GM19043 (cell line): Measurements from ENCODE around the gene TFDP1.

ENCODE experiments used
- ATAC-seq: cut with Tn5 transposase; IDR thresholded peaks from one replicate; pipeline ENCODE4 v1.9.1; 2021; ENCODE audit warnings: low read depth; ENCODE audit not compliant: unreplicated experiment

TFDP1 gene

DNA sequence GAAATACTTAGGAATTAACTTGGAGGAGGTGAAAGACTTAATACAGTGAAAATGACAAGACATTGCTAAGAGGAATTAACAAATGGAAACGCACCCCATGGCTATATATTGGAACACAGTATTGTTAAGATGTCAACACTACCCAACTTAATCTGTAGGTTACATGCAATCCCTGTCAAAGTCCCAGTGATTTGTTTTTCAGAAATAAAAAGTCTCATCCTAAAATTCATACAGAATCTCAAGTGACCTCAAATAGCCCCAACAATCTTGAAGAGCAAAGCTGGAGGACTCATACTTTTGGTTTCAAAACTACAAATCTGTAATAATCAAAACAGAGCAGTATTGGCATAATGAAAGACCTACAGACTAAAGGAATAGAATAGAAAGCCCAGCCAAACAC, 60.2 kb downstream of the TFDP1 start:
- ATAC-seq: no peak

DNA sequence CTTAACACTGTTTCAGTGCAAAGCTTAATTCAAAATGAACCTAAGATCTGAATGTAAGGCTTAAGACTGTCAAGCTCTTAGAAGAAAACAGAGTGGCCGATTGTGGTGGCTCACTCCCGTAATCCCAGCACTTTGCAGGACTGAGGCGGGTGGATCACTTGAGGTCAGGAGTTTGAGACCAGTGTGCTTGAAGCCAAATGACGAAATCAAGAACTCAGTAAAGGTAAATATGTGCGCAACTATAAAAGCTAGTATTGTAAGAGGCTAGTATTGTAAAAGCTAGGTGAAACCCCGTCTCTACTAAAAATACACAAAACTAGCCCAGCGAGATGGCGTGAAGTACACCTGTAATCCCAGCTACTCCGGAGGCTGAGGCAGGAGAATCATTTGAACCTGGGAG, 60.8 kb downstream of the TFDP1 start:
- no peak for ATAC-seq

DNA sequence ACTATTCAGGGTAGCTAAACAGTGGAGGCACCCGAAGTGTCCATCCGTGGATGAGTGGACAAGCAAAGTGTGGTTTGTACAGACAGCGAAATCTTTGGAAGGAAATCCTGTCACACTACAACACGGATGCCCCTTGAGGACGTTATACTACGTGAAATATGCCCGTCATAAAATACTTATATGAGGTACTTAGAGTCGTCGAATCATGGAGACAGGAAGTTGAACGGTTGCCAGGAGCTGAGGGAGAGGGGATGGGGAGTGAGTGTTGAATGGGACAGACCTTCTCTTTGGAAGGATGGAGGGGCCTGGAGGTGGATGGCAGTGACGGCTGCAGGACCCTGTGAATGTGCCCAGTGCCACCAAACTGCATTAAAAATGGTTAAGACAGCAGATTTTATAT, 61.8 kb downstream of the TFDP1 start:
- ATAC-seq: no peak

DNA sequence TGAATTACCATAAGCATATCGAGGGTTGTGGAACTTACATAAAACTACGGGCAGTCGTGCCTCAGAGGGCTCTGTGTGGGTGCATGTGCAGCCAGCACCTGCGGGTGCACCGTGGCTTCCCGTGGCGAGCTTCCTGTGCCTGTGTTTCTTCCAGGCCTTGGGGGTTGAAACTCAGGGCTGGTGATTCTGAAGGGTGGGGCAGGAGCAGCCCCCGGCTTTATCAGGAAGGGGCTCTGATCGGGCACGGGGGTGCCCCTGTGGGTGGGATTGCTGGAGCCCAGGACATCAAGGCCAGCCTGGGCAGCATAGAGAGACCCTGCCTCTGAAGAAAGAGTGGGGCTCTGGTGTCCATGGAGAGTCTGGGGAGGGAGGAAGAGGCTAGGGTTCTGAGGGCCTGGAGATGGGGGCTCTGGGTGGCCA, 62.4 kb downstream of the TFDP1 start:
- no peak for ATAC-seq

DNA sequence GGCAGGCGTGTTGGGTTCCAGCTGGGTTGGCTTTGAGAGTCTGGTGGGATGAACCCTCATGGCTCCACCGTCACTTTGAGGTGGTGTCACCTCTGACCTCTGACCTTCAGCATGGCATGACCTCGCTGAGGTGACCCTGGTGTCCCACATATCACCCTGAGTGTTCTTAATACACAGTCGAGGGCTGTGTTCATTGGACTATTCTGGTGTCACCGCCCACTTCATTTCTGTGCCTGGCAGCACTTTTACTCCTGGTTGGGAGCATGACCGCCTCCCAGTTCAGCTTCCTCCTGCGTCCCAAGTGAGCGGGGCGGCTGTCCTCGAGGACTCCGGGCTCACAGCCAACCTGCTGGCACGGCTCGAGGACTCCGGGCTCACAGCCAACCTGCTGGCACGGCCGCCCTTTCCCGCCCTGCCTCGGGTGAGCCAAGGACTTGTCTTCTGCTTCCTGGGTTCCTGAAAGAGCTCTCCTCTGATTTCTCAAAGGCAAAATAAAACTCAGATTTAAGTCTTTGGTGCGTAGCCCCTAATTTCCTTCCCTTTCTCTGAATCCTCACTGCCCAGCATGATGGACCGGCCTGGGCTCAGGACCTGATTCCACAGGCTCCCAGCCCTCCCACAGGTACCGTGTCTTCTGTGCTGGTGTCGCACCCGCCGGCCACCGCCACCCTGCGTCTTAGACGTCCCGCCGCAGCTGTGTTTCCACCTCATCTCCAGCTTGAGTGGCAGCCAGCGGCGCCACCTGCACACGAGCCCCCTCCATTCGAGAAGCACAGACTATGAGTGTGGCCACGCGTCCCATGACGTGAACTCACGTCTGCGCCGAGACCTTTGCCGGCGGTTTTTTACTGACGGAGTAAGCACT, 63.0 kb downstream of the TFDP1 start:
- no peak for ATAC-seq

DNA sequence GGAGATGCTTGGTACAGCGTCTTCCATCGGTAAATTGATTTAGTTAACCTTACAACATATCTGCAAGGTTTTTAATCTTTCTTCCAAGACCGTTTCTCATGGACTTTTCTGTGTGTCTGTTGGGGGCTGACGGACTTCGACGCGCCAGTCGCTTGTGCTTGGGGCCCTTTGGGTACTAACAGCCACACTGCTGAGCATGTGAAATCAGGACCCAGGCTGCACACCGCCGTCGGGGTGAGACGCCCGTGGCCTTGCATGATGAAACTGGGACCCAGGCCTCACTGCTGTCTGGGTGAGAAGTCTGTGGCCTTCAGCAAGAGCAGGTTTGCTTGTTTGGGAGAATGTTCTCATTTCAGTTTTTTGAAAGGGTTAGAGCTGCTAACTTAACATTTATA, 63.7 kb downstream of the TFDP1 start:
- ATAC-seq: no peak

DNA sequence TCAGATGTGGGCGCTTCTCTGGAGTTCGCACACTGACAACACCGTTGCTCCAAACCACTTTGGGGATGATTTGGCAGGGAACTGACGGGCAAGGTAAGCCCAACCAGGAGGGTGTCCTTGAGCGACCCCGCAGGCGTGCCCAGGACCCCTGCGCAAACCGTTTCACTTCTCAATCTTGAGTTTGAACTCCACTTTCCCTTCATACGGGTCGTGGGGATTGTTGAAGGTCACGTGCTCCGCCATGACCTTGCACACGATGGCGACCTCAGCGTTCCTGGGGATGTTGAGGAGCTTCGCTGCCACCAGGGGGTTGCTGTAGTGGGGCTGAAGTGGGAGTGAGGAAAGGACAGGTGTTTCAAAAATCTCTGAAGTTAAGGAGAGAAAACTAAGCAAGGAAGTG, 64.7 kb downstream of the TFDP1 start:
- ATAC-seq: no peak

DNA sequence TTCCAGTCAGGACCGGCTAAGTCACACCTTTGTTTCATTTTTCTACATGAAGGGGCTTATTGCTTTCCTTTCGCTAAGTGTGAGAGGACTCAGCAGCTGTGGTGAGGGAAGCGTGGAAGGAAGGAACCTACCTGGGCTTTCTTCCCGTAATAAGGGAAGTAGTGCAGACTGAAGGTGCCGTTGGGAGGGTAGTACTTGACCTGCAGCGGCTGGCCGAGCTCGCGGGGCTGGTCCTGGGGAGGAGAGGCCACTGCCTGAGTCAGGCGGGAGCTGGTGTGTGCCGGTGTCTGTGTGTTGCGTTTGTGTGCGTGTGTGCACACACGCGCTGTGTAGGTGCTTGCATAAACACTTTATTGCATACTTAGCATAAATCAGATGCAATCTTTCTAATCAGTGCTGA, 65.7 kb downstream of the TFDP1 start:
- ATAC-seq: no peak

DNA sequence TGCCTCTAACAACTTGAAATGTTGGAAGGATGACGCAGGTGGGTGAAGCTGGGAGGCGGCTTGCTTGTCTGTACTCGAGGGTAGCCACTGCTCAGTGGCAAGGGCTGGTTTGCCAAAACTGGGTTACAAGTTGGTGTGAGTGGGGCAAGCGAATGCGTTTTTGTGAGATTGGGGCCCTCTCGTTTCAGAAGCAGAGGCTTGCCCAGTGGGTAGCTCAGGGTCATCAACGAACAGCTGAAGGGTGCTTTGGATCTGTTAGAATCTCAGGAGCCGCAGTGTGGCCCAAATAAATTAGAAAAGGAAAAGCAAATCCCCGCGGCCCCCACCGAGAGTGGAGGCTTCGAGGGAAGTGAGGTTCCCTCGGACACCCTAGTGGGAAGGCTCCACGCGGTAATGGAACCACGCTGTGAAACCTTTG, 66.2 kb downstream of the TFDP1 start:
- no peak for ATAC-seq

DNA sequence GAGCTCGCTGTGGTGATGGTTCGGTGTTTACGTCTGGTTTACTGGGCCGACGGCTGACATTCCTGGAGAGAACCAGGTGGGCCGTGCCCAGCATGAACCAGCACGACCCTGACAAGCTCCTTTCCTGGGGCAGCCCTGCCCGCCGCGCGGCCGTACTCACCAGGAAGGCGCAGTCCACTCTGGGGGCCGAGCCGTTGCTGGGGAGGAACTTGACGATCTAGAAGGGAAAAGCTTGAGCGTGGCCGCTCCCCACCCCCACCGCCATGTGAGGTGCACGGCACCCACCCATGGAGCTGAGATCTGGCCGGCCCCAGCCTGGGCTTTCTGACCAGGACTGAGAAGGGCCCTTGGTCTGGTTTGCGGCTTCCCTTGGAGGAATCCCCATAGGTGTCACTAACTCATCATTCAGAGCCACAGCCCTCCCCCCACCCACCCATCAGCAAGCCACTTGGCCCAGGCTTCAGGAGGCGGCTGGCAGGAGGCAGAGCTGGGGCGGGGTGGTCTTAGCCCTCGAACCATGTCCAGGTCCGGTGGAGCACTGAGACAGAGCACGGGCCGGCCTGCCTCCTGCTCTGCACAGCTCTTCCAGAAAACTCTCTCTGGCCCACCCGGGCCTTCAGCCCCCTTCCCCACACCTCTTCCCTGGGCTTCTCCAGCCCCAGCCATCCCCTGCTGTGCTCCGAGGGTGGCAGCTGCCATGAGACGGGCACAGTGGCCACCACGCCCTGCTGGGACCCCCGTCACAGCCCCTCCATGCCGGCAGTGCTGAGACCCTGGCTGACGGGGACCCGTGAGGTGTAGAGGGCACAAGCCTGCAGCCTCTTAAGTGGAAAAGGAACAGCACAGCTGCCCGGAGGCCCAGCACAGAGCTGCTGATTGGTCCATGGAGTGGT, 67.2 kb downstream of the TFDP1 start:
- no peak for ATAC-seq

DNA sequence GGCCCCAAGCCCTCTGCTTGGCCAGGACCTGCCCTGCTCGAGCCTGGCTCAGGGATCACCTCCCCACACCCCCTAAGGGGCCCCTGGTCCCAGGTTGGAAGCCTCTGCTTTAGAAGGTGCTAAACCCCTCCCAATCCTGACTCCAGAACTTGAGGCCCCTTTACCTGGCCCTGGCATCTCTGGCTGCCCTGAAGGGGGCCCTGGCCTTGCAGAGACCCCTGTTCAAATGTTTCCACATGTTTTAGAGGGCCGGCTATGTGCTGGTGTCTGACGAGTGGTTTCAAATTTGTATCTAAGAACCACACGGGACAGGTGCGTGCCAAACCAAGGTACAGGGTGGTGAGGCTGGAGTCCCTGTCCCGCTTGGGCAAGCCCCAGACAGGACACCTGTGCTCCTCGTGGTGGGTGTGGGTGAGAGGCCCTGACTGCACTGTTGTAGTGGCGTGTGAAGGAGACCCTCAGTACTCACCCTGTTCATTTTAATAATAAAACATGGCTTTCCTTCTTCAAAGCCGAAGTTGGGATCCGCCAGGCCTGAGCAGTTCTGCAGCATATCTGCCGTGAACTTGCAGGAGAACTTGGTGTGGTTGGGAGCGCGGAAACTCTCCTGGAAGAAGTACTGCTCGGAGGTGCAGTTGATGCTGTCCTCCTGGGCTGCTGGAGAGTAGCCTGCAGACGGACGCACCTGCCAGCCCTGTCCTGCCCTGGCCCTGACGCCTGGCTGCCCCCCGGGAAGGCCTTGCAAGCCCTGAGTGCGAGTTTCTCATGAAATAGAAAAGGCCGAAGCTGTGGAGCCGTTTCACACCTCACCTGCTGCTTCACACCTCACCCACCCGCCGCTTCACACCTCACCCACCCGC, 68.1 kb downstream of the TFDP1 start:
- no peak for ATAC-seq

DNA sequence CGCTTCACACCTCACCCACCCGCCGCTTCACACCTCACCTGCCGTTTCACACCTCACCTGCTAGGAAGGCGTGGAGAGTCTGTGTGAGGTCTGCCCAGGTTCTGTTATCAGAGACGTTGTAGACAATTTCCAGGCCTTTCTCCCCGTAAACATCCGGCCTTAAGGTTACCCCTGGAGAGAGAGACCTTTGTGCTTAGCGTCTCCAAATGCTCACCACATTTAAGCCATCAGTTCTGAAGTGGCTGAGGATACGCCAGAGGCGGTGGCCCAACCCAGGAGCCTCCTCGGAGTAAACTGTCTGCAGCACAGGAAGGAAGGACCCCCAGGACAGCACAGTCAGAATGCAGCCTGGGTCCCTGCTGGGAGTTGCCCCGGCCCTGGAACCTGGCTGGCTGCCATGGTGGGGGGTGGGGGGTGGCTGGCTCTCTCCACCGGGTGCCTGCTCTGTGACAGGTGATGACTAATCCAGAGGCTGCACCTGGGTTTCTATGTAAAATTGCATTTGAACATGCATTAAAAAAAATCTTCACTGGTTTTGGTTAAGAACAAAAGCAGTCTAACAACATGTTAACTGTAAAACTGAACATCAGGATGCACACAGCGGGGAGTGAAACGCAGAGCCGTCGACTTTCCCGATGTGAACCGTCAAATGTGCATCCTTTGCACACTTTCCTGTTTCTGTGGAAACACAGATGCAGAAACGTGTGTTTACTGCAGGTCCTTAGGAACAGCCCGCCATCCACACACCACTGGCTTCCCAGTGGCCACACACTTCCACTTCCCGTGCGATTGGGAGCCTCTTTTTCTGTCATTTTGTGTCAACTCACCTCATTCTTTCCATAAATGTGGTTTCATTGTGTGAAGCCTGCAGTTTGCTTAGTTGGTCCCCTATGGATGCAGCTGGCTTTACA, 69.0 kb downstream of the TFDP1 start:
- no peak for ATAC-seq

DNA sequence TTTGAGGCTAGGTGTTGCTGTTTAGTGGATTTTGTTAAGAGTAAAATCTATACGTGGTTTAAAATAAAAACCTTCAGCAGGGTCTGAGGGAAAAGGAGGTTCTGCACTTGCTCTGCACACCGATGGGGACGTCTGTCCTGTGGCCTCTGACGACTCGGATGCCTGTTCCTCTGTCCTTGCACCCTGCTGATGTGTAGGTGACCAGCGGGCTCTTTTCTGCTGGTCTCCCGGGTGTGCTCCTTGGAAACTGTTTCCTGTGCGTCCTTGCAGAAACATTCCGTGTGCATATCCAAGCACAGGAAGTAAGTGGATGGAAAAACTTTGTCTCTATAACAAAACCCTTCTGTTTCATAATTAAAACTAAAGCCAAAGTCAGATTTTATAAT, 69.6 kb downstream of the TFDP1 start:
- no peak for ATAC-seq

DNA sequence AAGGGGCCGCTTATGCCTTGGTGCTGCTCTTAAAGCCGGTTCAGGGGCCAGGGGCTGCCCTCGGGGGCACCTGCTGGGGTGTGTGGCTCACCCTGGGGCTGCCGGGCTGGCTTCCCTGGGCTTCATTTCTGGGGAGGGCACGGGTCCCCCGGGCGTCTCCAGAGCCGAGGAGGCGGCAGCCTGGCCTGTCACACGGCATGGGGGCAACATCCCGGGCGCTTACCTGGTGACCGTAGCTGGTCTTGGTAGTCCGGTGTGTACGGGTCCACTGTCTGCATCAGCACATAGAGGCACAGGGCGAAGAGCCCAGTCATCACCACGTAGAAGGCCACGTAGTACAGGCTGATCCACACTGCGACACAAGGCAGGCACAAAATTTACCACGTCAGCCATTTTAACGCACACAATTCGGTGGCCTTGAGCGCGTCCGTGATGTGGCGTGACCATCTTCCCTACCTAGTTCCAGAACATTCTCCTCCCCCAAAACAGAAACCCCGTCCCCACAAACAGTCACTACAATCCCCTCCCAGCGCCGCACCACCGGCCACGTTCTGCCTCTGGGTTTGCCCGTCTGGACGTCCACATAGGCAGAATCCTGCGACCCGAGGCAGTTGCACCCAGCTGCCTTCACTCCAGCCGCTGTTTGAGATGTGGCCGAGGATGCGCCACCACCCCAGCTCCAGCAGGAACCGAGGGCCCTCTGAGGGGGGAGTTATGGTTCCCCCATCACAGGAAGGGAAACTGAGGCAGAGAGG, 70.2 kb downstream of the TFDP1 start:
- no peak for ATAC-seq

DNA sequence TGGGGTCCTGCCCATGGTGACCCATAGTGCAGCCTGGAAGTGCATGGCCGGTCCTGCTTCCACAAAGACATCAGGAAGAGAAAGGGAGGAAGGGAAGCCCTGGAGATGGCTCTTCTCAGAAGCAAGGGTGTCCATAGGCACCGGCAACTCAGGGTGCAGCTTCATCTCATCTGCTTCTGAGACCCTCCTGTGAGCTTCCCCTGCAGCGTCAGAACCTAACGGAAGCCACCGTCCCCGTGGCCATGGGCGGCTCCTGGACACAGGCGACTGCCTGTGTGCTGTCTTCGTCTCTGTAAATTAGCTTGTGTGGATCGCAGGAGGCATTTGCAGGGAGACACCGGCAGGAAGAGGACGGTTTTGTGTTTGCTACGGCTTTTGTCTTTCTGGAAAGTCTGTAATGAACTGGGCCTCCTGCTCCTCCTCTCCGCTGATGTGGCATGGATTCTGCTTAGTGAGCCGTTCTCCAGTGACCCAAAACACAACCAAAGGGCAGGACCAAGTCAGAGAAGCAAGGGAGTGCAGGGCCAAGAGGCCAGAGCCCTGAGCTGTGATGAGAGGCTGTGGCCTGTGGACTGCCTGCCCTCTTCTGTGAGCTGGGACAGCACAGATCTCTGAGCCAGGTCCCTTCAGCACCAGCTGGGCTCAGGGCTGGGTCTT, 70.9 kb downstream of the TFDP1 start:
- ATAC-seq: no peak

DNA sequence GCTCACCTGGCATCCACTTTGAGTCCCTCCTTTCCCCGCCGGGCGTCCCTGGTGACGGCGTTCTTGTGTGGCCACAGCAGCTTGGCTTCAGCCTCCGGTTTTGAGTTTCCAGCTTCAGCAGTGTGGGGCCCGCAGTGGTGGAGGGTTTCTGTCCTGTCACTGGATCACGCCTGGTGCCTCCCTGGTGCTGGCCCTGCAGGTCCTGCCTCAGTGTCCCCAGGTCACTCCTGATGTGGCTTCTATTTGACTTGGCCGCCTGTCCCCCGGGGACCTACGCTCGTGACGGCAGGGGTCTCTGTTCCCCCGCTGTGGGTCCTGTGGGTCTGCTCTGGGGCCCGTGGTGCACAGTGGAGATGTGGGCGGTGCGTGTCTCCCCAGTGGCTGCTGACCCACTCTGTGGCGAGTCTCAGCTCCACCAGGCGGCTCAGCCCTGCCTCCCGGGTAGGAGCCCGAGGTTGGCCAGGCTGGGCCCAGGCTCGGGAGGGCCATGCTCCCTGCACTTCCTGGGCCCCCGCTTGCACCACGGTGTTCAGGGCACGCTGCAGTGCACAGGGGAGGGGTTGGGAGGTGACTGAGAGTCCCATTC, 71.5 kb downstream of the TFDP1 start:
- ATAC-seq: no peak

DNA sequence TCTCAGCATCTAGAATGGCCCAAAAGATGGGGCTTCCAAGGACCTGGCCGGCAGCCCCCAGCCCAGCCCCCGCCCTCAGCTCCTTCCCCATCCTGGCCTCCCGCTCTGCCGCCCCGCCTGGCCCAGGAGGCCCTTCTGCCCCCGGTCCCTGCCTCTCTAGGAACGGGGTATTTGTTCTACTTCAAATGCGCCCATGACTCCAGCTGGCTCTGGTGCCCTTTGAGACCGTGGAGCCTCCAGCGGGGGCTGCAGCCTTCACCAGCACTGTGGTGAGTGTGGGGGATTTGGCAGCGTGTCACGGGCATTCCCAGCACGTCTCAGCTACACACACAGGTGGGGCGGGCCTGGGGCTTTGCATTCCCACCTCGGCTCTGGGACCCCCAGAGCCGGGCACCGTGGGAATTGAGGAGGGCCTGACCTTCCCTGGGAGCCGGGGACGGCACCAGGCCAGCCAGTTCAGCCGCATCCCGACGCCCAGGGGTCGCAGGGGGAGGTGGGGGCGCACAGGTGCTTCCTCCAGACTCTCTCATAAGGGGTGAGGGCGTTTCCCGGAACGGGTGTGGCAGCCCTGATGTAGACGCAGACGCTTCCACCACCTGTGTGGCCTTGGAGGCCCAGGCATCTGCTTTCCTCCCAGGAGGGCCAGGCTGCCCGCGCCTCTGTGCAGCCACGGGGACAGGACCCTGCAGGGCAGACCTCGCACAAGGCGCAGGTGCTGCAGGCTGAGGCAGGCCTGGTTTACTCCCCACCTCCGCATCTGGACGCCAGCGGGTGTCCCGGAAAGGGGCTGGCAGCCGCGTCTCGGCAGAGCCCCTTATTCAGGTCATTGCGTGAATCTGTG, 72.5 kb downstream of the TFDP1 start:
- no peak for ATAC-seq
